ENCODE data around the gene CORO1A. TPM values are rescaled to one million over a fixed set of nuclear protein-coding genes. Genes with fewer than 3 reads are reported as not detected.
"Not testable (repeated sequence)": the region's sequence is repeated elsewhere in the genome, so short reads cannot be mapped to it uniquely, and the experiment has no call there.

CORO1A gene
- total RNA-seq, 5 donors from 2014 or later (not counting 1 experiment from before 2014, with no cell fraction given): 708 to 1,286 (median 987) TPM

GRCh38 chr16:30217082-30217481 is 33.7 kb downstream of the CORO1A start:
- ATAC-seq (replicated peaks in 1 of 4); H3K9me3 ChIP-seq; H3K27ac ChIP-seq (ENCODE audit: low read length); H3K27ac Mint-ChIP-seq; POLR2A ChIA-PET; H3K4me3 Mint-ChIP-seq; H3K4me3 ChIP-seq (ENCODE audit: control insufficient read depth in 1 of 2, extremely low read depth in 1 of 2, low read length in 1 of 2); H3K4me1 ChIP-seq (ENCODE audit: control insufficient read depth in 1 of 2, extremely low read depth in 1 of 2, insufficient read depth in 2 of 2, low read length in 2 of 2); H3K36me3 ChIP-seq (ENCODE audit: control insufficient read depth in 2 of 2, extremely low read depth in 1 of 2, insufficient read depth in 1 of 2, low read length in 1 of 2); H3K27me3 Mint-ChIP-seq; H3K27me3 ChIP-seq (replicated peaks in 1 of 2; ENCODE audit: control insufficient read depth in 2 of 2, extremely low read depth in 1 of 2, insufficient read depth in 2 of 2, low read length in 1 of 2); H3K36me3 Mint-ChIP-seq; H3K9me3 Mint-ChIP-seq; H3K4me1 Mint-ChIP-seq; CTCF ChIA-PET: not testable (repeated sequence)
- no CpG with 5 or more reads among the region's 5 CpGs for WGBS (ENCODE audit: insufficient coverage)
- DNase-seq: peak in 1 of 35 experiments; percentile 1

Other genes with a start within 250 kb of the CORO1A start
- gene TMEM219, start 221.5 kb upstream of the CORO1A start, total RNA-seq: 10 to 100 TPM; 66.7 to 93.9 (median 80.4) TPM
- 10 to 100 TPM; 26.1 to 58.3 (median 55.9) TPM for gene TAOK2, start 209.7 kb upstream of the CORO1A start, total RNA-seq
- 10 to 100 TPM; 15.0 to 22.8 (median 20.3) TPM for gene HIRIP3, start 188.0 kb upstream of the CORO1A start, total RNA-seq
- gene INO80E, start 187.4 kb upstream of the CORO1A start, total RNA-seq: 100 to 1,000 TPM in 3 of 5 donors, 10 to 100 TPM in 2; 84.8 to 152 (median 128) TPM
- gene DOC2A, start 172.6 kb upstream of the CORO1A start, total RNA-seq: under 1 TPM in 4 of 5 donors, not detected in 1; 0.15 to 0.38 (median 0.26) TPM
- gene C16orf92, start 160.4 kb upstream of the CORO1A start, total RNA-seq: not detected
- under 1 TPM in 3 of 5 donors, not detected in 2; 0.25 to 0.32 (median 0.25) TPM for gene TLCD3B, start 152.3 kb upstream of the CORO1A start, total RNA-seq
- gene ALDOA, start 117.8 kb upstream of the CORO1A start, total RNA-seq: 100 to 1,000 TPM; 367 to 715 (median 567) TPM
- 100 to 1,000 TPM in 2 of 5 donors, 10 to 100 TPM in 3; 71.2 to 110 (median 97.9) TPM for gene PPP4C, start 107.6 kb upstream of the CORO1A start, total RNA-seq
- 1 to 10 TPM; 1.4 to 2.0 (median 1.5) TPM for gene TBX6, start 91.7 kb upstream of the CORO1A start, total RNA-seq
- 100 to 1,000 TPM; 105 to 277 (median 226) TPM for gene YPEL3, start 87.4 kb upstream of the CORO1A start, total RNA-seq
- 10 to 100 TPM; 11.1 to 27.2 (median 22.1) TPM for gene GDPD3, start 70.1 kb upstream of the CORO1A start, total RNA-seq
- 10 to 100 TPM; 55.5 to 76.0 (median 63.2) TPM for gene MAPK3, start 60.4 kb upstream of the CORO1A start, total RNA-seq
- gene BOLA2B, start 10.1 kb downstream of the CORO1A start, total RNA-seq: 100 to 1,000 TPM in 3 of 5 donors, 10 to 100 TPM in 2; 47.0 to 115 (median 100) TPM
- gene SLX1A, start 10.3 kb downstream of the CORO1A start, total RNA-seq: 100 to 1,000 TPM in 2 of 5 donors, 10 to 100 TPM in 3; 31.6 to 114 (median 86.4) TPM
- 10 to 100 TPM; 25.8 to 42.6 (median 30.8) TPM for gene SULT1A3, start 15.7 kb downstream of the CORO1A start, total RNA-seq
- 10 to 100 TPM; 15.7 to 43.6 (median 29.2) TPM for gene NPIPB13, start 64.9 kb downstream of the CORO1A start, total RNA-seq
- 10 to 100 TPM; 38.9 to 80.3 (median 73.3) TPM for gene CD2BP2, start 171.7 kb downstream of the CORO1A start, total RNA-seq
- 10 to 100 TPM; 24.0 to 60.1 (median 52.5) TPM for gene TBC1D10B, start 186.9 kb downstream of the CORO1A start, total RNA-seq
- 1 to 10 TPM in 2 of 5 donors, under 1 TPM in 1, not detected in 2; 0.91 to 1.3 (median 1.1) TPM for gene MYL11, start 191.2 kb downstream of the CORO1A start, total RNA-seq
- gene SEPTIN1, start 199.0 kb downstream of the CORO1A start, total RNA-seq: 100 to 1,000 TPM; 191 to 259 (median 229) TPM
- gene ZNF48, start 211.8 kb downstream of the CORO1A start, total RNA-seq: 10 to 100 TPM in 3 of 5 donors, 1 to 10 TPM in 2; 7.3 to 17.5 (median 16.4) TPM
- gene ZNF771, start 224.0 kb downstream of the CORO1A start, total RNA-seq: 1 to 10 TPM; 1.3 to 6.6 (median 6.2) TPM
- gene DCTPP1, start 246.4 kb downstream of the CORO1A start, total RNA-seq: 10 to 100 TPM; 11.2 to 30.6 (median 24.7) TPM

Measured in T-cell (primary cell).